ENCODE data around the gene GMPR2.

- TF ChIP-seq CTCF (IDR thresholded peaks at IDR 0.05) (no peak), EP300 (IDR thresholded peaks at IDR 0.05) (peak in 1 of 4 donors; percentile 8), POLR2A (IDR thresholded peaks at IDR 0.05) (no peak), POLR2AphosphoS5 (IDR thresholded peaks at IDR 0.05) (no peak)
Observed at GRCh38 chr14:24272467-24272866, 39.7 kb downstream of the GMPR2 start.

Measured in upper lobe of left lung (tissue), 4 donors.